Measurements from ENCODE around the gene ANGPTL7.

ANGPTL7 gene

GRCh38 chr1:11229203-11229602 lies 40.0 kb downstream of the ANGPTL7 start:
- Histone ChIP-seq H3K4me3 (ENCODE audit: low read length) (no peak overlapping the region), H3K4me2 (ENCODE audit: low read depth, low read length) (no peak overlapping the region), H3K4me1 (ENCODE audit: low read length) (peaks cover 13% of the 10 kb centered on the region), H3K36me3 (replicated peaks; ENCODE audit: insufficient read depth, low read length) (peaks cover 5% of the 10 kb centered on the region; the same call in 1 of the 2 replicates), H3K27me3 (replicated peaks; ENCODE audit: insufficient read depth, low read length) (no peaks in the 10 kb centered on the region), H2AFZ (ENCODE audit: low read length) (no peak overlapping the region), H3K27ac (ENCODE audit: low read length) (no peak overlapping the region), H3K9ac (ENCODE audit: low read length) (no peak overlapping the region), H3K9me3 (replicated peaks; ENCODE audit: insufficient read depth, low read length) (no peaks in the 10 kb centered on the region), H3K79me2 (ENCODE audit: low read length) (0 out of 2 replicates have a peak, but pooled peaks cover 5% of the 10 kb centered on the region), H3K9me2 (replicated peaks; ENCODE audit: insufficient read depth, low read length) (no peaks in the 10 kb centered on the region), H3F3A (ENCODE audit: insufficient read depth, low read length) (peaks cover 9% of the 10 kb centered on the region; the same call in 1 of the 2 replicates), H4K20me1 (ENCODE audit: insufficient read depth, low read length) (no peaks in the 10 kb centered on the region)
- DNase-seq = no peak
- TF ChIP-seq EZH2phosphoT487 (IDR thresholded peaks at IDR 0.05; ENCODE audit: low read length) (no peak), EZH2 (optimal IDR thresholded peaks at IDR 0.05; ENCODE audit: low read depth, low read length) (no peak), CTCF (IDR thresholded peaks at IDR 0.05; ENCODE audit: low read length) (no peak)

- Histone ChIP-seq H3K79me2 (ENCODE audit: low read length) (no peaks in the 10 kb centered on the region), H3K27me3 (replicated peaks; ENCODE audit: insufficient read depth, low read length) (no peaks in the 10 kb centered on the region), H3K4me1 (ENCODE audit: low read length) (no peaks in the 10 kb centered on the region; the same call in 1 of the 2 replicates), H3K9ac (ENCODE audit: low read length) (no peak overlapping the region), H3F3A (ENCODE audit: insufficient read depth, low read length) (0 out of 2 replicates have a peak, but pooled peaks cover 3% of the 10 kb centered on the region), H3K36me3 (replicated peaks; ENCODE audit: insufficient read depth, low read length) (no peaks in the 10 kb centered on the region; the same call in 1 of the 2 replicates), H3K9me2 (replicated peaks; ENCODE audit: insufficient read depth, low read length) (no peaks in the 10 kb centered on the region), H3K27ac (ENCODE audit: low read length) (no peak overlapping the region), H2AFZ (ENCODE audit: low read length) (no peak overlapping the region), H3K9me3 (replicated peaks; ENCODE audit: insufficient read depth, low read length) (no peaks in the 10 kb centered on the region), H3K4me2 (ENCODE audit: low read depth, low read length) (no peak overlapping the region), H3K4me3 (ENCODE audit: low read length) (no peak overlapping the region), H4K20me1 (ENCODE audit: insufficient read depth, low read length) (no peaks in the 10 kb centered on the region)
- DNase-seq = no peak
- TF ChIP-seq CTCF (IDR thresholded peaks at IDR 0.05; ENCODE audit: low read length) (no peak), EZH2 (optimal IDR thresholded peaks at IDR 0.05; ENCODE audit: low read depth, low read length) (no peak), EZH2phosphoT487 (IDR thresholded peaks at IDR 0.05; ENCODE audit: low read length) (no peak)
Measured at GRCh38 chr1:11233208-11233607, 44.1 kb downstream of the ANGPTL7 start.

- Histone ChIP-seq H3K9me3 (replicated peaks; ENCODE audit: insufficient read depth, low read length) (no peaks in the 10 kb centered on the region), H3K4me2 (ENCODE audit: low read depth, low read length) (no peak overlapping the region), H4K20me1 (ENCODE audit: insufficient read depth, low read length) (0 out of 2 replicates have a peak, but pooled peaks cover 3% of the 10 kb centered on the region), H3F3A (ENCODE audit: insufficient read depth, low read length) (no peaks in the 10 kb centered on the region), H3K27ac (ENCODE audit: low read length) (no peak overlapping the region), H3K9me2 (replicated peaks; ENCODE audit: insufficient read depth, low read length) (no peaks in the 10 kb centered on the region), H3K4me1 (ENCODE audit: low read length) (no peaks in the 10 kb centered on the region), H3K27me3 (replicated peaks; ENCODE audit: insufficient read depth, low read length) (no peaks in the 10 kb centered on the region), H3K36me3 (replicated peaks; ENCODE audit: insufficient read depth, low read length) (peaks cover 3% of the 10 kb centered on the region; the same call in 1 of the 2 replicates), H3K79me2 (ENCODE audit: low read length) (no peaks in the 10 kb centered on the region), H2AFZ (ENCODE audit: low read length) (no peak overlapping the region), H3K4me3 (ENCODE audit: low read length) (no peak overlapping the region), H3K9ac (ENCODE audit: low read length) (no peak overlapping the region)
- TF ChIP-seq EZH2phosphoT487 (IDR thresholded peaks at IDR 0.05; ENCODE audit: low read length) = no peak
- TF ChIP-seq CTCF (IDR thresholded peaks at IDR 0.05; ENCODE audit: low read length) = no peak
- TF ChIP-seq EZH2 (optimal IDR thresholded peaks at IDR 0.05; ENCODE audit: low read depth, low read length) = no peak
- DNase-seq = no peak
Measured at GRCh38 chr1:11237356-11237755, 48.2 kb downstream of the ANGPTL7 start.
